Esophagus muscularis mucosa (tissue), 4 donors: ENCODE results near the gene REEP6. TPM values are rescaled to one million over a fixed set of nuclear protein-coding genes. Genes with fewer than 3 reads are reported as not detected.
"Not testable (repeated sequence)": the region's sequence is repeated elsewhere in the genome, so short reads cannot be mapped to it uniquely, and the experiment has no call there.

Experiments used
- DNase-seq: peaks from one replicate; pipeline ENCODE4 v3.0.0-alpha.2; 2017; ENCODE audit errors: extremely low spot score
- H3K27ac ChIP-seq, 4 donors: fragments of 200-600 bp; sonication (generic); replicated peaks in 1 of 4; 1 replicate in 3 of 4; 2 replicates in 1 of 4; pipeline ENCODE4 v1.5.1; 2016 to 2019; ENCODE audit warnings: mild to moderate bottlenecking in 1 of 4
- H3K27me3 ChIP-seq, 4 donors: fragments of 200-600 bp; sonication (generic); one replicate each; pipeline versions ENCODE4 v1.5.1 to v1.6.0; 2016 to 2019
- H3K36me3 ChIP-seq, 4 donors: fragments of 200-600 bp; sonication (generic); one replicate each; pipeline ENCODE4 v1.5.1; 2016 to 2019
- H3K4me1 ChIP-seq, 4 donors: fragments of 200-600 bp; sonication (generic); one replicate each; pipeline ENCODE4 v1.5.1; 2016 to 2019
- H3K4me3 ChIP-seq, 4 donors: fragments of 200-600 bp; sonication (generic); 1 replicate in 2 of 4; 2 replicates in 2 of 4; pipeline ENCODE4 v1.5.1; 2016 to 2019; ENCODE audit warnings: mild to moderate bottlenecking in 4 of 4, moderate library complexity in 1 of 4
- H3K9me3 ChIP-seq, 4 donors: fragments of 200-600 bp; sonication (generic); 1 replicate in 3 of 4; 2 replicates in 1 of 4; pipeline ENCODE4 v1.5.1; 2016 to 2019
- EP300 ChIP-seq: sonication (generic); formaldehyde crosslinking; IDR thresholded peaks from one replicate; pipeline ENCODE4 v1.6.1; 2017; ENCODE audit warnings: antibody characterized with exemption
- POLR2A ChIP-seq: fragments of 450-650 bp; IDR thresholded peaks from one replicate; pipeline ENCODE4 v1.6.1; 2017; ENCODE audit warnings: antibody characterized with exemption, moderate library complexity, mild to moderate bottlenecking, low read depth
- POLR2AphosphoS5 ChIP-seq, 2 donors: sonication (generic); formaldehyde crosslinking; IDR thresholded peaks; one replicate each; pipeline ENCODE4 v1.6.1; 2017; ENCODE audit warnings: antibody characterized with exemption in 2 of 2
- WGBS: methylation state at CpG from one replicate; pipeline ENCODE4 v1.1.5; 2018; 5-methylcytosine and 5-hydroxymethylcytosine counted together
- intact Hi-C: fragments of 100-400 bp; cut with DNase I; formaldehyde crosslinking; loops from one replicate; pipeline ENCODE4 v1.15.1; 2023
- total RNA-seq, 4 donors: library from RNA; depleted of rRNA; stranded (reverse); fragments of >200 nt; gene quantifications; one replicate each; pipeline versions ENCODE4 v1.1.0 to v1.2.1, GENCODE V29; 2016
- TF ChIP-seq, protein P1 (sequence below), 3 experiments: fragments of 200-600 bp in 2 of 3; fragments of 450-650 bp in 1 of 3; sonication (generic) in 2 of 3; IDR thresholded peaks; one replicate each; pipeline ENCODE4 v1.5.1; 2017 to 2019; ENCODE audit warnings: antibody characterized with exemption in 3 of 3, mild to moderate bottlenecking in 2 of 3, moderate library complexity in 1 of 3

REEP6 gene
- total RNA-seq, 4 donors from 2014 or later: 0.23 to 2.3 (median 0.99) TPM; not detected in 1

DNA sequence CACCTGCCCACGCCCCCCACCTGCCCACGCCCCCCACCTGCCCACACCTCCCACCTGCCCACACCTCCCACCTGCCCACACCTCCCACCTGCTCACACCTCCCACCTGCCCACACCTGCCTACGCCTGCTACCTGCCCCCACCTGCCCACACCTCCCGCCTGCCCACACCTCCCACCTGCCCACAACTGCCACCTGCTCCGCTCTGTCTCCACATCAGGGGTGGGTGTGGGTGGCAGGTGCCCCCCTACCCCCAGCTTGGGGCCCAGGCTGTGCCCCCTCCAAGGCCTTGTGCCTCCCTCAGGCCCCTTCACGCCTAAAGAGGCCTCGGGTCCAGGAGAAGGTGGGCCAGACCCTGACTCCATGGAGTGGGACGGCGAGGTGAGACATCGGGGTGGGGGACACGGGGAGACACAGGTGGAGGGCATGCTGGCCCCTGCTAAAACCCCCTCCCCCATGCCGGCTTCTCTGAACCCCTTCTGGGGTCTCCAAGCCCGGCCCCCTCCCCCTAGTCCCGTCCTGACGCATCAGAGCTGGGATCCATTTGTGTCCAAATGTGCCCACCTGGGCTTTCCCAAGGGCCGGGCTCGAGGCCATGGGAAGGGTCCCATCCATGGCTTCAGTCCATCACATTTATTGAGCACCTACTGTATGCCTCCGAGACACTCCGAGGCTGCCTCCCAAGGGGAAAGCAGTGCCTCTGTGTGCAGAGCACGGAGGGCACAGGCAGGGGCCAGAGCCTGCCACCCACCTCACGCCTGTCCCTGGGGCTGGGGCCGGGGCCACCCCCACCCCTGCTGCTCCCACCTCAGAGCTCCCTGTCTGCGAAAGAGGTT is 37.8 kb downstream of the REEP6 start:
- TF ChIP-seq POLR2AphosphoS5 (IDR thresholded peaks at IDR 0.05): no peak
- no peak for TF ChIP-seq POLR2A
- TF ChIP-seq EP300: no peak
- TF ChIP-seq, protein P1, sequence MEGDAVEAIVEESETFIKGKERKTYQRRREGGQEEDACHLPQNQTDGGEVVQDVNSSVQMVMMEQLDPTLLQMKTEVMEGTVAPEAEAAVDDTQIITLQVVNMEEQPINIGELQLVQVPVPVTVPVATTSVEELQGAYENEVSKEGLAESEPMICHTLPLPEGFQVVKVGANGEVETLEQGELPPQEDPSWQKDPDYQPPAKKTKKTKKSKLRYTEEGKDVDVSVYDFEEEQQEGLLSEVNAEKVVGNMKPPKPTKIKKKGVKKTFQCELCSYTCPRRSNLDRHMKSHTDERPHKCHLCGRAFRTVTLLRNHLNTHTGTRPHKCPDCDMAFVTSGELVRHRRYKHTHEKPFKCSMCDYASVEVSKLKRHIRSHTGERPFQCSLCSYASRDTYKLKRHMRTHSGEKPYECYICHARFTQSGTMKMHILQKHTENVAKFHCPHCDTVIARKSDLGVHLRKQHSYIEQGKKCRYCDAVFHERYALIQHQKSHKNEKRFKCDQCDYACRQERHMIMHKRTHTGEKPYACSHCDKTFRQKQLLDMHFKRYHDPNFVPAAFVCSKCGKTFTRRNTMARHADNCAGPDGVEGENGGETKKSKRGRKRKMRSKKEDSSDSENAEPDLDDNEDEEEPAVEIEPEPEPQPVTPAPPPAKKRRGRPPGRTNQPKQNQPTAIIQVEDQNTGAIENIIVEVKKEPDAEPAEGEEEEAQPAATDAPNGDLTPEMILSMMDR (IDR thresholded peaks at IDR 0.05): no peak
- no peak for DNase-seq
- Histone ChIP-seq H3K4me1 (peaks cover under 1 to 9% (median 7%) of the 10 kb centered on the region in 4 donors), H3K4me3 (no peak overlapping the region), H3K36me3 (no peaks in the 10 kb centered on the region), H3K27me3 (peaks cover 0 to 92% (median 26%) of the 10 kb centered on the region in 4 donors), H3K27ac (no peak overlapping the region), H3K9me3 (no peaks in the 10 kb centered on the region)
- WGBS: 77% methylated on average over 17 of the region's 23 CpGs
- intact Hi-C loops: no loop called here

DNA sequence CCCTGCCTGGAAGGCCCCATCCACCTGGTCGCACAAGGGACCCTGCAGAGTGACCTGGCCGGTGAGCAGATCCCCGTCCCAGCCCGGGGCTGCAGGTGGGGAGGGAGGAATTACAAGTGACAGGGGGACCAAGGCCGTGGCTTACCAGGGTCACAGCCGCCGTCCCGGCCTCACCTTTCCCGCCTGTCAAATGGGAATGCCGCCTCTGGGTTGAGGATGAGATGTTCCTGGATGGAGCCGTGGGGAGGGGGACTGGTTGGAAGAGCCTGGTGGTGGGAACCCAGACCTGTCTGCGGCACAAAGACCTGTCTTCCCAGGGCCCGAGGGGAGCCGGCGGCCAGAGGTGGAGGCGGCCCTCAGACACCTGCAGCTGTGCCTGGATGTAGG is 38.4 kb downstream of the REEP6 start:
- intact Hi-C loops: no loop called here
- peaks cover 0 to 3% (median under 1%) of the 10 kb centered on the region in 4 donors for H3K4me1 ChIP-seq
- no peaks in the 10 kb centered on the region for H3K9me3 ChIP-seq
- no peaks in the 10 kb centered on the region for H3K36me3 ChIP-seq
- no peak for DNase-seq
- TF ChIP-seq POLR2AphosphoS5 (IDR thresholded peaks at IDR 0.05) (no peak), EP300 (no peak), POLR2A (no peak)
- TF ChIP-seq, protein P1 (IDR thresholded peaks at IDR 0.05): no peak
- H3K27ac ChIP-seq: no peak overlapping the region
- peaks cover 0 to 87% (median 25%) of the 10 kb centered on the region in 4 donors for H3K27me3 ChIP-seq
- WGBS: 80% methylated on average over 1 of the region's 16 CpGs
- H3K4me3 ChIP-seq: no peak overlapping the region

DNA sequence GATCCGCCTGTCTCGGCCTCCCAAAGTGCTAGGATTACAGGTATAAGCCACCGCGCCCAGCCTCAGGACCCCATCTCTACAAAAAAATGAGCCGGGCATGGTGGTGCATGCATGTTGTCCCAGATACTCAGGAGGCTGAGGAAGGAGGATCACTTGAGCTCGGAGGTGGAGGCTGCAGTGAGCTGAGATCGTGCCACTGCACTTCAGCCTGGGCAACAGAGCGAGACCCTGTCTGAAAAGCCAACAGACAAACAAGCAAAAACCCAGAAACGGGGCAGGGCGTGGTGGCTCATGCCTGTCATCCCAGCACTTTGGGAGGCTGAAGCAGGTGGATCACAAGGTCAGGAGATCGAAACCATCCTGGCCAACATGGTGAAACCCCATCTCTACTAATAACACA is 39.9 kb downstream of the REEP6 start:
- DNase-seq, H3K27ac ChIP-seq, H3K4me3 ChIP-seq, H3K36me3 ChIP-seq, H3K4me1 ChIP-seq, H3K9me3 ChIP-seq, intact Hi-C loops: not testable (repeated sequence)
- 96% methylated on average over 11 of the region's 11 CpGs for WGBS
- H3K27me3 ChIP-seq: peaks cover 0 to 73% (median 12%) of the 10 kb centered on the region in 4 donors

DNA sequence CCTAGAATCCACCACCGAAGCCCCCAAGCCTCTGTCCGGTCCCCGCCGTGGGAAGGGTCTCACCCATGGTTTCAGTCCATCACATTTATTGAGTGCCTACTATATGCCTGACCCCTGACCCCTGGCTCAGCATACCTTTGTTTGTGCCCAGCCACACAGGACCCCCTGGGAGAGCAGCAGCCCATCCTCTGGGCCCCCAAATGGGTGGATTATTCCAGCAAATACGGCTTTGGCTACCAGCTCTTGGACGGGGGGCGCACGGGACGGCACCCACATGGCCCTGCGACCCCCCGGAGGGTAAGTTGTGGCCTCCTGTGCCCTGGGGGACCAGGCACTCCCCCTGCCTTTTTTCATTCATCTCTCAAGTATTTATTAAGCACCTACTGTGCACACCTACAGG is 40.6 kb downstream of the REEP6 start:
- 84% methylated on average over 11 of the region's 11 CpGs for WGBS
- intact Hi-C loops: no loop called here
- no peak overlapping the region for H3K27ac ChIP-seq
- no peaks in the 10 kb centered on the region for H3K4me1 ChIP-seq
- TF ChIP-seq POLR2AphosphoS5 (IDR thresholded peaks at IDR 0.05) (no peak), POLR2A (no peak), EP300 (no peak)
- TF ChIP-seq, protein P1 (IDR thresholded peaks at IDR 0.05): no peak
- H3K9me3 ChIP-seq: no peaks in the 10 kb centered on the region
- DNase-seq: no peak
- no peaks in the 10 kb centered on the region for H3K36me3 ChIP-seq
- no peak overlapping the region for H3K4me3 ChIP-seq
- peaks cover 0 to 65% (median 6%) of the 10 kb centered on the region in 4 donors for H3K27me3 ChIP-seq

DNA sequence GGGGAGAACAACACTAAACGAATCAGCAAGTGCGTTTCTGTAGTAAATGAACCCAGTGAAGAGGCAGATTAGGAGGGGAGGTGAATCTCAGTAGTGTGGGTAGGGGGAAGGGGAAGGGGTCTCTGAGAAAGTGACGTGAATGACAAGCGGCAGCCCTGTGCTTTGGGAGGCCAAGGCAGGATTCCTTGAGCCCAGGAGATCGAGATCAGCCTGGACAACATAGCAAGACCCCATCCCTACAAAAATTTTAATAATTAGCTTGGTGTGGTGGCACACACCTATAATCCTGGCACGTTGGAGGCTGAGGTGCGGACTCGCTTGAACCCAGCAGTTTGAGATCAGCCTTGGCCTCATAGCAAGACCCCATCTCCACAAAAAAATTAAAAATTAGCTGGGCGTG is 41.0 kb downstream of the REEP6 start:
- intact Hi-C loops: no loop called here
- peaks cover 0 to 63% (median 2%) of the 10 kb centered on the region in 4 donors for H3K27me3 ChIP-seq
- TF ChIP-seq, protein P1 (IDR thresholded peaks at IDR 0.05): no peak
- no peak for TF ChIP-seq POLR2A
- TF ChIP-seq POLR2AphosphoS5 (IDR thresholded peaks at IDR 0.05): no peak
- TF ChIP-seq EP300: no peak
- no peak for DNase-seq
- no peaks in the 10 kb centered on the region for H3K9me3 ChIP-seq
- 89% methylated on average over 9 of the region's 9 CpGs for WGBS
- no peaks in the 10 kb centered on the region for H3K4me1 ChIP-seq
- no peak overlapping the region for H3K4me3 ChIP-seq
- no peaks in the 10 kb centered on the region for H3K36me3 ChIP-seq
- H3K27ac ChIP-seq: no peak overlapping the region
